Fibroblast of the aortic adventitia (primary cell): ENCODE measurements around the gene TEX30. TPM values are rescaled to one million over a fixed set of nuclear protein-coding genes. Genes with fewer than 3 reads are reported as not detected.

Source experiments
- DNase-seq: peaks from one replicate; pipeline ENCODE4 v3.0.0-alpha.2; 2010; ENCODE audit warnings: low read depth
- H3K4me3 ChIP-seq: 2 replicates; pipeline ENCODE4 v1.5.1; 2011; ENCODE audit warnings: low read depth, mild to moderate bottlenecking, control low read depth, low read length, moderate library complexity
- total RNA-seq: library from RNA; depleted of rRNA; stranded (reverse); fragments of >200 nt; gene quantifications from 2 replicates; pipeline ENCODE4 v1.2.3, GENCODE V29; 2012; ENCODE audit warnings: low replicate concordance
- TF ChIP-seq, protein P1 (sequence below): IDR thresholded peaks from 2 replicates; pipeline ENCODE4 v1.5.1; 2011; ENCODE audit warnings: mild to moderate bottlenecking, low read length, control low read depth, inconsistent platforms; ENCODE audit not compliant: insufficient read depth

Gene TEX30
- total RNA-seq, 1 donor = 42.2 TPM

GRCh38 chr13:102771298-102772041 is 2.1 kb downstream of the TEX30 start:
- no peak overlapping the region for H3K4me3 ChIP-seq
- TF ChIP-seq, protein P1, sequence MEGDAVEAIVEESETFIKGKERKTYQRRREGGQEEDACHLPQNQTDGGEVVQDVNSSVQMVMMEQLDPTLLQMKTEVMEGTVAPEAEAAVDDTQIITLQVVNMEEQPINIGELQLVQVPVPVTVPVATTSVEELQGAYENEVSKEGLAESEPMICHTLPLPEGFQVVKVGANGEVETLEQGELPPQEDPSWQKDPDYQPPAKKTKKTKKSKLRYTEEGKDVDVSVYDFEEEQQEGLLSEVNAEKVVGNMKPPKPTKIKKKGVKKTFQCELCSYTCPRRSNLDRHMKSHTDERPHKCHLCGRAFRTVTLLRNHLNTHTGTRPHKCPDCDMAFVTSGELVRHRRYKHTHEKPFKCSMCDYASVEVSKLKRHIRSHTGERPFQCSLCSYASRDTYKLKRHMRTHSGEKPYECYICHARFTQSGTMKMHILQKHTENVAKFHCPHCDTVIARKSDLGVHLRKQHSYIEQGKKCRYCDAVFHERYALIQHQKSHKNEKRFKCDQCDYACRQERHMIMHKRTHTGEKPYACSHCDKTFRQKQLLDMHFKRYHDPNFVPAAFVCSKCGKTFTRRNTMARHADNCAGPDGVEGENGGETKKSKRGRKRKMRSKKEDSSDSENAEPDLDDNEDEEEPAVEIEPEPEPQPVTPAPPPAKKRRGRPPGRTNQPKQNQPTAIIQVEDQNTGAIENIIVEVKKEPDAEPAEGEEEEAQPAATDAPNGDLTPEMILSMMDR = no peak
- DNase-seq = no peak

DNA sequence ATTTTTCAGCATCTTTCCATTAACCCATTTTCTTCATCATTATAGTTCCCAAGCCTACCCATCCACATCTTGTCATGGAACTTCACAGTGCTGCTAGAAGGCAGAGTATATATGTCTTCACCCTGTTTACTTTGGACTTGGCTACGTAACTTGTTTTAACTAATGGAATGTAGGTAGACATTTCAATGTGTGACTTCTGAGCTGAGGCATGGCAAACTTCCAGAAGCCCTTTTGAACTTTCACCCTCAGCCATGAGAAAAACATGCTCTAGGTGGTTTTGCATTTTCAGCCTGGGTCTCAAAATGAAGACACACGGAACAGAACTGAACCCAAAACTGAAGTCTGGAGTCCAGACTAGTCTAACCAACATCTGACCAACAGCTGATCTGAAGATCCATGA is 3.2 kb downstream of the TEX30 start:
- TF ChIP-seq, protein P1 = no peak
- H3K4me3 ChIP-seq = no peak overlapping the region
- no peak for DNase-seq

DNA sequence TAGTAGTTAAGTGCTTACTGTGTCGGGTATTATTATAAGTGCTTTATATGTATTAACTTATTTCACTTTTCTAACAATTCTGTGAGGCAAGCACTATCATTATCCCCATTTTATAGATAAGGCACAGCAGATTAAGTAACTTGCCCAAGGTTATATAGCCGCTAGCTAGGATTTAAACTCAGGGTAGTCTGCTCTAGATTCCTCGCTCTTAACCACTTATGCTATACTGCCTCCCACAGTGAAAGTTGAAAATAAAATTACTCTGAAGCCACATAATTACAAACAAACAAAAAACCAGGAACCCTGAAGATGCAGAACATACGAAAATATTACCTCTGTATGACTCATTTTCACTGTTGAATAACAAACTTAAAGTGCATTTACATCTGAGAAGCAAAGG is 3.9 kb downstream of the TEX30 start:
- DNase-seq = peak; percentile 30
- no peak overlapping the region for H3K4me3 ChIP-seq
- TF ChIP-seq, protein P1 = no peak

DNA sequence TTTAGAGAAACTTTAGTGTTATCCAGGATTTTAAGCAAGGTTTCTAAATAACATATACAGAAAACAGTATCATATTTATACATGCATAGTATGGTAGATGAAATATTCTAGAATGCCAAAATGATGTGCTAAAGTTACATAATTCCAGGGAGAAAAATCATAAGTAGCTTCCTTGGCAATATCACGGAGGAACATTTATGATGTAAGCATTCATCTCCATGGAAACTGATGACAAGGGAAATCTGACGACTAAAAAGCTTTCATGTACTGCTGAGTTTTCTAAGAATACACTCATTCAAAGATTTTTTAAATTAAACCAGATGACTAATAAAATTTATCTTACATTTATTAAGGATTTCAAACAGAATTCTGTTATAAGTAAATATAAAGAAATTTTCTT is 4.7 kb downstream of the TEX30 start:
- H3K4me3 ChIP-seq = no peak overlapping the region
- TF ChIP-seq, protein P1 = no peak
- peak; percentile 12 for DNase-seq

DNA sequence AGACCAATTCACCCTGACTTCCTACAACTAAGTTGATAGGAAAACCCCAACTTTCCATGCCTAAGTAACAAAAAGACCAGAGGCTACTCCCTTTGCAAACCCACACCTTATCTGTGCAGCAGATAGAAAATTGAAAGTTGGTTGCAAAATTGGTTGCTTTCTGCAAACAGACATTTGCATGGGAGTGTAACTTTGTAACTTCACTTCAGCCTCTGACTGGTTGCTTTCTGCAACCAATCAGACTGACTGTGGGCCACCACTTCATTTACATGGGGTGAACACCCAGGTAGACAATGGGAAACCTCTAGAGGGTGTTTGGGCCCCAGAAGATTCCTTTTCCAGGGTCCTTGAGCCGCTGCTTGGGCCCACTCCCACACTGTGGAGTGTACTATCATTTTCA is 9.8 kb downstream of the TEX30 start:
- no peak for DNase-seq
- TF ChIP-seq, protein P1 = no peak

DNA sequence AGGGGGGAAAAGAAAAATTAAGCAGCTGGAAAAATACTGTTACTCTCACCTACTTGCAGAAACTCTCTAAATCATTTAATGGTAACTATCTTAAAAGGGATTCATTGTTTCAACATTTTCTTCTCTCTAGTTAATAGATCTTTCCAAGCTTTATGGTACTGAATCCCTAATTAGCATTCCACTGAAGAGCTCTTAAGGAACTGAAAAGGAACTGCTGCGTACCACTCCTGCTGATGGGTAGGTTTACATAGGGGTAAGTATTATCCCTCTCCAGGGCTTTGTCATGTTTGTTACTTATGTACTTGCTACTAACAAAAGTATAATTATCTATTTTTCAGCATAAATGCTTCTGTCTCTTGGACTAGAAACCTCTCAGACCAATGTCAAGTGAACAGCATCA is 12.5 kb downstream of the TEX30 start:
- TF ChIP-seq, protein P1 = no peak
- DNase-seq = no peak

More for the DNA sequence above, 9.8 kb downstream of the TEX30 start:
- H3K4me3 ChIP-seq = no peak overlapping the region

GRCh38 chr13:102758842-102759241 is 14.7 kb downstream of the TEX30 start:
- DNase-seq = no peak
- H3K4me3 ChIP-seq = no peak overlapping the region
- TF ChIP-seq, protein P1 = no peak

More for the DNA sequence above, 12.5 kb downstream of the TEX30 start:
- no peak overlapping the region for H3K4me3 ChIP-seq
